HepG2 (cell line): ENCODE results near the gene TRMT2A. TPM values are rescaled to one million over a fixed set of nuclear protein-coding genes. Genes with fewer than 3 reads are reported as not detected.
A peak's percentile ranks its signal among the peaks of the same experiment; 100 is the strongest.

ENCODE experiments used
- ARNT2 ChIP-seq: sonication (generic); formaldehyde crosslinking; IDR thresholded peaks from 2 replicates; pipeline ENCODE4 v1.8.0; 2022; ENCODE audit warnings: mild to moderate bottlenecking, low read depth, missing genetic modification reagents, moderate library complexity
- CBX2 ChIP-seq, 2 experiments: fragments of 200-600 bp in 1 of 2; sonication (generic); formaldehyde crosslinking in 1 of 2; IDR thresholded peaks; 2 replicates each; pipeline versions ENCODE4 v1.7.0 to v1.8.1; 2018 to 2022; ENCODE audit warnings: low read depth in 2 of 2, low read length in 1 of 2, mild to moderate bottlenecking in 1 of 2, missing genetic modification reagents in 1 of 2
- CHD4 ChIP-seq: fragments of 200-600 bp; sonication (generic); IDR thresholded peaks from 2 replicates; pipeline ENCODE4 v1.7.0; 2017; ENCODE audit warnings: mild to moderate bottlenecking, low read length, borderline replicate concordance
- GLI4 ChIP-seq: sonication (generic); formaldehyde crosslinking; IDR thresholded peaks from 2 replicates; pipeline ENCODE4 v1.5.1; 2020; ENCODE audit warnings: missing genetic modification reagents, mild to moderate bottlenecking, moderate library complexity, borderline replicate concordance
- MYC ChIP-seq: sonication (generic); formaldehyde crosslinking; IDR thresholded peaks from 2 replicates; pipeline ENCODE4 v1.9.0; 2021; ENCODE audit warnings: missing genetic modification reagents, borderline replicate concordance
- NFKBIZ ChIP-seq: IDR thresholded peaks from 2 replicates; pipeline ENCODE4 v1.6.1; 2018; ENCODE audit warnings: missing genetic modification reagents, missing compliant biosample characterization
- NONO ChIP-seq, 2 experiments: fragments of 450-650 bp in 1 of 2; sonication (generic) in 1 of 2; formaldehyde crosslinking in 1 of 2; IDR thresholded peaks in 1 of 2; conservative IDR thresholded peaks in 1 of 2; 2 replicates each; pipeline versions ENCODE4 v1.6.1 to v1.8.0; 2017 to 2022; ENCODE audit warnings: mild to moderate bottlenecking in 1 of 2, missing genetic modification reagents in 1 of 2, moderate library complexity in 1 of 2
- NR2C2 ChIP-seq: sonication (generic); formaldehyde crosslinking; IDR thresholded peaks from 2 replicates; pipeline ENCODE4 v1.4.0; 2020; ENCODE audit warnings: missing genetic modification reagents, mild to moderate bottlenecking, moderate library complexity, borderline replicate concordance
- PCBP2 ChIP-seq: fragments of 200-400 bp; formaldehyde crosslinking; optimal IDR thresholded peaks from 2 replicates; pipeline ENCODE3; 2018; ENCODE audit warnings: low read length, low read depth; ENCODE audit not compliant: poor library complexity, severe bottlenecking
- RAD51 ChIP-seq: fragments of 450-650 bp; IDR thresholded peaks from 2 replicates; pipeline ENCODE4 v1.6.1; 2016; ENCODE audit warnings: borderline replicate concordance
- RBM39 ChIP-seq: fragments of 200-400 bp; formaldehyde crosslinking; IDR thresholded peaks from one replicate; pipeline ENCODE4 v1.6.1; 2018; ENCODE audit warnings: antibody characterized with exemption, mild to moderate bottlenecking, low read depth, low read length; ENCODE audit not compliant: poor library complexity, severe bottlenecking
- SMC3 ChIP-seq: IDR thresholded peaks from 2 replicates; pipeline ENCODE4 v1.6.1; 2011; ENCODE audit warnings: low read length, improper control_type of control experiment
- SSRP1 ChIP-seq: IDR thresholded peaks from 2 replicates; pipeline ENCODE4 v1.6.1; 2016; ENCODE audit warnings: control low read depth
- XRCC5 ChIP-seq: fragments of 200-400 bp; formaldehyde crosslinking; optimal IDR thresholded peaks from 2 replicates; pipeline ENCODE3; 2017; ENCODE audit warnings: mild to moderate bottlenecking, low read length
- ZNF326 ChIP-seq: sonication (generic); formaldehyde crosslinking; IDR thresholded peaks from 2 replicates; pipeline ENCODE4 v1.4.0; 2020; ENCODE audit warnings: missing genetic modification reagents, borderline replicate concordance
- ZNF546 ChIP-seq: sonication (generic); formaldehyde crosslinking; conservative IDR thresholded peaks from 2 replicates; pipeline ENCODE4 v1.8.1; 2023; ENCODE audit warnings: mild to moderate bottlenecking, missing genetic modification reagents
- ZNF7 ChIP-seq: IDR thresholded peaks from 2 replicates; pipeline ENCODE4 v1.6.1; 2016; ENCODE audit warnings: missing biosample characterization, missing genetic modification reagents
- polyA plus RNA-seq, 8 experiments: library from polyadenylated mRNA; depleted of rRNA in 3 of 8; stranded (reverse) in 7 of 8; unstranded in 1 of 8; fragments of >200 nt; fragmentation: Illumina TruSeq in 4 of 8; extraction: Trizol in 4 of 8; gene quantifications; 2 replicates each; pipeline versions ENCODE4 v1.2.1 to v1.2.3, GENCODE V29; 2011 to 2016; ENCODE audit warnings: low read depth in 4 of 8, missing spikeins in 1 of 8, mixed read lengths in 1 of 8; ENCODE audit not compliant: insufficient read depth in 1 of 8
- total RNA-seq, 5 experiments: library from RNA; depleted of rRNA; stranded (reverse); fragments of >200 nt; fragmentation: Illumina TruSeq; extraction: Trizol; gene quantifications; 2 replicates each; pipeline ENCODE4 v1.2.3, GENCODE V29; 2016; ENCODE audit warnings: low read depth in 1 of 5
- TF ChIP-seq, protein P1 (sequence below): sonication (generic); formaldehyde crosslinking; IDR thresholded peaks from 2 replicates; pipeline ENCODE4 v1.5.0; 2020; ENCODE audit warnings: mild to moderate bottlenecking, missing genetic modification reagents
- TF ChIP-seq, protein P2 (sequence below): IDR thresholded peaks from 2 replicates; pipeline ENCODE4 v1.6.1; 2016; ENCODE audit warnings: mild to moderate bottlenecking
- TF ChIP-seq, protein P3 (sequence below): sonication (generic); formaldehyde crosslinking; IDR thresholded peaks from 2 replicates; pipeline ENCODE4 v1.9.0; 2021; ENCODE audit warnings: missing genetic modification reagents, borderline replicate concordance
- TF ChIP-seq, protein P4 (sequence below): sonication (generic); formaldehyde crosslinking; IDR thresholded peaks from 2 replicates; pipeline ENCODE4 v1.5.0; 2020; ENCODE audit warnings: missing genetic modification reagents
- TF ChIP-seq, protein P5 (sequence below): IDR thresholded peaks from 2 replicates; pipeline ENCODE4 v1.6.1; 2012; ENCODE audit warnings: inconsistent platforms

The TRMT2A gene
- total and polyA plus RNA-seq, 2 of the 13 experiments (the other 11 are each of a cell fraction or from before 2014, with no cell fraction given) = 24.0 to 30.3 TPM

- TF ChIP-seq, protein P1, sequence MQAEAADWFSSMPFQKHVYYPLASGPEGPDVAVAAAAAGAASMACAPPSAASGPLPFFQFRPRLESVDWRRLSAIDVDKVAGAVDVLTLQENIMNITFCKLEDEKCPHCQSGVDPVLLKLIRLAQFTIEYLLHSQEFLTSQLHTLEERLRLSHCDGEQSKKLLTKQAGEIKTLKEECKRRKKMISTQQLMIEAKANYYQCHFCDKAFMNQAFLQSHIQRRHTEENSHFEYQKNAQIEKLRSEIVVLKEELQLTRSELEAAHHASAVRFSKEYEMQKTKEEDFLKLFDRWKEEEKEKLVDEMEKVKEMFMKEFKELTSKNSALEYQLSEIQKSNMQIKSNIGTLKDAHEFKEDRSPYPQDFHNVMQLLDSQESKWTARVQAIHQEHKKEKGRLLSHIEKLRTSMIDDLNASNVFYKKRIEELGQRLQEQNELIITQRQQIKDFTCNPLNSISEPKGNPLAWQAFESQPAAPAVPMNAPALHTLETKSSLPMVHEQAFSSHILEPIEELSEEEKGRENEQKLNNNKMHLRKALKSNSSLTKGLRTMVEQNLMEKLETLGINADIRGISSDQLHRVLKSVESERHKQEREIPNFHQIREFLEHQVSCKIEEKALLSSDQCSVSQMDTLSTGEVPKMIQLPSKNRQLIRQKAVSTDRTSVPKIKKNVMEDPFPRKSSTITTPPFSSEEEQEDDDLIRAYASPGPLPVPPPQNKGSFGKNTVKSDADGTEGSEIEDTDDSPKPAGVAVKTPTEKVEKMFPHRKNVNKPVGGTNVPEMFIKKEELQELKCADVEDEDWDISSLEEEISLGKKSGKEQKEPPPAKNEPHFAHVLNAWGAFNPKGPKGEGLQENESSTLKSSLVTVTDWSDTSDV (CRISPR knock-in tag) = no peak
- TF ChIP-seq GLI4 (no peak), ARNT2 (CRISPR knock-in tag) (no peak), RBM39 (no peak), SMC3 (peak; percentile 87), XRCC5 (peak; percentile 23), CBX2 (IDR thresholded peaks at IDR 0.05; ENCODE audit: low read depth, low read length) (no peak), CBX2 (CRISPR knock-in tag; IDR thresholded peaks at IDR 0.05; ENCODE audit: low read depth) (no peak), SSRP1 (CRISPR knock-in tag) (no peak), ZNF326 (CRISPR knock-in tag) (no peak), MYC (CRISPR knock-in tag) (no peak), CHD4 (no peak), NFKBIZ (no peak), NONO (IDR thresholded peaks at IDR 0.05) (no peak), NONO (CRISPR knock-in tag; conservative IDR thresholded peaks at IDR 0.05) (no peak), ZNF546 (CRISPR knock-in tag) (no peak), PCBP2 (no peak), NR2C2 (CRISPR knock-in tag) (no peak), RAD51 (no peak), ZNF7 (CRISPR knock-in tag) (no peak)
- TF ChIP-seq, protein P2, sequence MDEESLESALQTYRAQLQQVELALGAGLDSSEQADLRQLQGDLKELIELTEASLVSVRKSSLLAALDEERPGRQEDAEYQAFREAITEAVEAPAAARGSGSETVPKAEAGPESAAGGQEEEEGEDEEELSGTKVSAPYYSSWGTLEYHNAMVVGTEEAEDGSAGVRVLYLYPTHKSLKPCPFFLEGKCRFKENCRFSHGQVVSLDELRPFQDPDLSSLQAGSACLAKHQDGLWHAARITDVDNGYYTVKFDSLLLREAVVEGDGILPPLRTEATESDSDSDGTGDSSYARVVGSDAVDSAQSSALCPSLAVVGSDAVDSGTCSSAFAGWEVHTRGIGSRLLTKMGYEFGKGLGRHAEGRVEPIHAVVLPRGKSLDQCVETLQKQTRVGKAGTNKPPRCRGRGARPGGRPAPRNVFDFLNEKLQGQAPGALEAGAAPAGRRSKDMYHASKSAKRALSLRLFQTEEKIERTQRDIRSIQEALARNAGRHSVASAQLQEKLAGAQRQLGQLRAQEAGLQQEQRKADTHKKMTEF (CRISPR knock-in tag) = no peak
- TF ChIP-seq, protein P3, sequence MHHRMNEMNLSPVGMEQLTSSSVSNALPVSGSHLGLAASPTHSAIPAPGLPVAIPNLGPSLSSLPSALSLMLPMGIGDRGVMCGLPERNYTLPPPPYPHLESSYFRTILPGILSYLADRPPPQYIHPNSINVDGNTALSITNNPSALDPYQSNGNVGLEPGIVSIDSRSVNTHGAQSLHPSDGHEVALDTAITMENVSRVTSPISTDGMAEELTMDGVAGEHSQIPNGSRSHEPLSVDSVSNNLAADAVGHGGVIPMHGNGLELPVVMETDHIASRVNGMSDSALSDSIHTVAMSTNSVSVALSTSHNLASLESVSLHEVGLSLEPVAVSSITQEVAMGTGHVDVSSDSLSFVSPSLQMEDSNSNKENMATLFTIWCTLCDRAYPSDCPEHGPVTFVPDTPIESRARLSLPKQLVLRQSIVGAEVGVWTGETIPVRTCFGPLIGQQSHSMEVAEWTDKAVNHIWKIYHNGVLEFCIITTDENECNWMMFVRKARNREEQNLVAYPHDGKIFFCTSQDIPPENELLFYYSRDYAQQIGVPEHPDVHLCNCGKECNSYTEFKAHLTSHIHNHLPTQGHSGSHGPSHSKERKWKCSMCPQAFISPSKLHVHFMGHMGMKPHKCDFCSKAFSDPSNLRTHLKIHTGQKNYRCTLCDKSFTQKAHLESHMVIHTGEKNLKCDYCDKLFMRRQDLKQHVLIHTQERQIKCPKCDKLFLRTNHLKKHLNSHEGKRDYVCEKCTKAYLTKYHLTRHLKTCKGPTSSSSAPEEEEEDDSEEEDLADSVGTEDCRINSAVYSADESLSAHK = no peak
- TF ChIP-seq, protein P4, sequence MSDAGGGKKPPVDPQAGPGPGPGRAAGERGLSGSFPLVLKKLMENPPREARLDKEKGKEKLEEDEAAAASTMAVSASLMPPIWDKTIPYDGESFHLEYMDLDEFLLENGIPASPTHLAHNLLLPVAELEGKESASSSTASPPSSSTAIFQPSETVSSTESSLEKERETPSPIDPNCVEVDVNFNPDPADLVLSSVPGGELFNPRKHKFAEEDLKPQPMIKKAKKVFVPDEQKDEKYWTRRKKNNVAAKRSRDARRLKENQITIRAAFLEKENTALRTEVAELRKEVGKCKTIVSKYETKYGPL (CRISPR knock-in tag) = no peak
- TF ChIP-seq, protein P5, sequence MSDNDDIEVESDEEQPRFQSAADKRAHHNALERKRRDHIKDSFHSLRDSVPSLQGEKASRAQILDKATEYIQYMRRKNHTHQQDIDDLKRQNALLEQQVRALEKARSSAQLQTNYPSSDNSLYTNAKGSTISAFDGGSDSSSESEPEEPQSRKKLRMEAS = peak; percentile 24; the same call in 1 of the 2 replicates
Observed at GRCh38 chr22:20156611-20157429, 39.8 kb upstream of the TRMT2A start (continued).
